Heart left ventricle (tissue), 13 donors: ENCODE measurements around the gene KIAA1217.

Experiments used
- CTCF ChIP-seq, 12 donors: fragments of 200-600 bp; sonication (generic) in 4 of 12; IDR thresholded peaks; one replicate each; pipeline versions ENCODE4 v1.5.0 to v1.8.0; 2018 to 2022; ENCODE audit warnings: antibody characterized with exemption in 12 of 12, mild to moderate bottlenecking in 5 of 12
- POLR2A ChIP-seq, 2 donors: fragments of 450-650 bp; IDR thresholded peaks; one replicate each; pipeline ENCODE4 v1.6.1; 2017; ENCODE audit warnings: antibody characterized with exemption in 2 of 2, mild to moderate bottlenecking in 2 of 2, moderate library complexity in 2 of 2
- donor health status: ischemic (EF 13 %, LVEDD 7.1; RV severe dilation, severe dysfunction).
- donor health status: DM: no; HTN: yes; CAD: no.
- donor health status: DM: no; HTN: no; CAD: no.
- donor health status: ischemic (EF 25% LVEDD 6.9; RV normal size, moderate dysfunction).
- donor health status: ischemic (EF 25% LVEDD 5.7; RV mildly dilated, moderate dysfunction).
- donor health status: ischemic (EF 35%, LVEDD 5.7; RV mildly dilated, moderate dysfunction).
- donor health status: nonischemic (EF 11% LVEDD 7.7; RV severe dilation, severe dysfunction).
- donor health status: DM: yes; HTN: yes; CAD: no.
- donor health status: PGD.
- donor health status: ischemic (EF 29% LVEDD 5.4; RV normal size, mild dysfunction).
- donor health status: nonischemic (EF 23%, LVEDD 6.1; RV moderate dilation, normal function).

- TF ChIP-seq CTCF (IDR thresholded peaks at IDR 0.05) (no peak), POLR2A (IDR thresholded peaks at IDR 0.05) (no peak)
Measured at GRCh38 chr10:24201503-24202180, 7.3 kb upstream of the KIAA1217 start.
